ENCODE measurements around the gene BAD.

- no peak for TF ChIP-seq CTCF (IDR thresholded peaks at IDR 0.05 in 4 of 5, conservative IDR thresholded peaks at IDR 0.05 in 1 of 5)
- peak; percentile 47 to 79 for TF ChIP-seq POLR2A (IDR thresholded peaks at IDR 0.05)
Measured at GRCh38 chr11:64245797-64246620, 38.5 kb downstream of the BAD start.
